ENCODE results near the gene FAM169A.

FAM169A gene

GRCh38 chr5:74761241-74761640 is 104.9 kb downstream of the FAM169A start:
- no peak for TF ChIP-seq USF1 (IDR thresholded peaks at IDR 0.05)
- no peak for TF ChIP-seq ZBTB7A (IDR thresholded peaks at IDR 0.05; ENCODE audit: low read depth)
- no peak for TF ChIP-seq TEAD4 (IDR thresholded peaks at IDR 0.05)
- TF ChIP-seq CEBPB (IDR thresholded peaks at IDR 0.05) = no peak
- TF ChIP-seq FOXM1 (IDR thresholded peaks at IDR 0.05; ENCODE audit: borderline replicate concordance, low read depth) = no peak
- TF ChIP-seq EGR1 (IDR thresholded peaks at IDR 0.05) = no peak
- no peak for TF ChIP-seq MAX (IDR thresholded peaks at IDR 0.05)
- TF ChIP-seq TCF12 (IDR thresholded peaks at IDR 0.05; ENCODE audit: low read depth) = no peak

GRCh38 chr5:74738406-74738805 is 127.8 kb downstream of the FAM169A start:
- TF ChIP-seq NFIC (IDR thresholded peaks at IDR 0.05) = no peak
- TF ChIP-seq YY1 (IDR thresholded peaks at IDR 0.05; ENCODE audit: low read depth) = no peak

GRCh38 chr5:74736759-74737158 is 129.4 kb downstream of the FAM169A start:
- TF ChIP-seq CEBPB (IDR thresholded peaks at IDR 0.05) = no peak
- no peak for TF ChIP-seq TCF12 (IDR thresholded peaks at IDR 0.05; ENCODE audit: low read depth)
- TF ChIP-seq EGR1 (IDR thresholded peaks at IDR 0.05) = no peak
- no peak for TF ChIP-seq RAD21 (IDR thresholded peaks at IDR 0.05; ENCODE audit: low read depth)
